Measurements from ENCODE around the gene AMOTL2.

AMOTL2 gene

DNA sequence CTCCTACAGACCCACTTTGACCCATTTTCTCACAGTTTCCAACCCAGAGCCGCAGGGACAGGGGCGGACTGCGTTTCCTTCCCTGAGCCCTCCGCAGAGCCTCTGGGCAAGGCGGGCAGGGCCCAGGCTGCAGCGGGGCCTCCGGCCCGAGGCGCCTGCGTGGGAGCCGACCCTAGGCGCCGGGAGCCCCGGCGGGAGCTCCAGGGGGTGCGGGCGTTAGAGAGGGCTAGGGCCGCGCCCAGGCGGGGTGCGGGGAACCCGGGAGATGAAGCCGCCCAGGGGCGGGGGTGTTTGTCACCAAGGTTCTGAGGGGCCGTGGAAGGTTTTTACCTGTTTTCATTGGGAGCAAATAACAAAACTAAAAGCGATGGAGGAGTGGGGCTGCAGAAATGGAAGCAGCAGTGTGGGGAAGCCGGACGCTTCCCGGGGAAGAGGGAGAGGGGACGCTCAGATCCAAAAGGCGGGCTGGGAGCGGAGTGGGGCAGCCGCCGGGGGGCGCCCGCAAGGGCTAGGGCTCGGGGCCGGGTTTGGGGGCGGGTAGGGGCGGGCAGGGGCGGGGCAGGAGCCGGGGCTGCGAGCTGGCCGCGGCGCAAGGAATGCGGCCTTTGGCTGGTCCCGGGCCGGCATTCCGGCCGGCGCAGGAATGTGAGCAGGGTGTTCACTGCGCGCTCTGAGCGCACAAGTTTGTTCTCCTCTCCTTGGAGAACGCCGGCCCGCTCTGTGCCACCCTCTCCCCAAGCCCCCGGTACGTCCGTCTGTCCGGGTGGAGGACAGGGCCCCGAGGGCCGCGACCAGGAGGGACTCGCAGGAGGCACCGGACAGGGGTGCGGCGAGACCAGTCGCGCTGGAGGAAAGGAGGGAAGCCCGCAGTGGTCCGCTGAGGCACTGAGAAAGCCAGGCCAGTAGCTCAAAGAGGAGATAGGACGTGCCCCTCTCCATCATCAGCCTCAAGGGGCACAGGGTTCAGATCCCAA lies 61.1 kb downstream of the AMOTL2 start:
- peak; percentile 72 for DNase-seq

DNA sequence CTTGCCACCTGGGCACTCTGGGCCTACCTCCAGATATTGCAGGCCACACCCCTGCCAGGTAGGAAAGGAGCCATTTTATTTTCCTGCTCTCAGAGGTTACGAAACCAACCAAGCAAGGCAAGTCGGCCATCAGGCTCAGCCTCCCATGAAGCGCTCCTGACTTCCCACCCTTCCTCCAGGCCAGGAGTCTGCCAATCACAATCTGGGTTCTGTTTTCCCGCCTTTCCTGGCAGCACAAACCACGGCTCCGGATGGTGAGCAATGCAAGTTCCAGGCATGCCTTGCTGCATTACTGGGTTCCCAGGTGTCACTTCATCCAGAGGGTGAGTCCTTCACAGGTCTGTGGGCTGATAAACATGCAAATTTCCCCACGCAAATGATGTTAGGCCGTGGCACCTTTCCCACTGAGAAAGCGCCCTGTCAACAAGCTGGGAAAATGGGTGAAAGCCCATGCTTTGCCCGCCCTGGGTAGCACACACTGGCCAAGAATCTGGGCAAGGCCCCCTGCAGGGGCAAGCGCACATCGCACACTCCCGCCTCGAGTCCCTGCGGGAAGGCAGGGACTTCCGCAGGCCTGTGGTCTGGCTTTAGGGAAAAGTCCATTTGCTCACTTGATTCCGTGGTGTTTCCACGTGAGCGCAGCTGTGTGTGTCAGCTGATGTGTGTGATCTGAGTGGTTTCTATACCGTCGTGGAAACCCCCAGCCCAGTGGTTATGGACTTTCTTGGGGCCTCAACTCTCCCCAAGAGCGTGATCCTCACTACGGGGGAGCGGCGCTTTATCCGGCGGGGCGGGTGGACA lies 62.0 kb downstream of the AMOTL2 start:
- peak; percentile 66 for DNase-seq

DNA sequence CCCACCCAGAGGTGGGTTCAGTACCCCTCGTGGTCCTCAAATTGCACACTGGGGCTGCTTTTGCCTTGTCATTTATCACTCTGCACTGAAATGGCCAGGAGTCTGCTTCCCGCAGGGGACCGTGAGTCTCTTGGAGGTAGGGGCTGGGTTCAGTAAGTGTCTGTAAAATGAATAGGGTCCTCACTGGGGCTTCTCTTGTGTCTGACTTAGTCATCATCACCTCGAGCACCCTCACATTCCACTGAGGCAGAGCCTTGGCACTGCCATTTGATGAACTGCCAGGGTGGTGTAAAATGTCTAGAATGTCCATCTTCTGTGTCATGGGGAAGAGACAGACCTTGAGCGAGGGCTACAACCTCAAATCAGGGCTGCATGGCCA lies 62.6 kb downstream of the AMOTL2 start:
- no peak for DNase-seq

DNA sequence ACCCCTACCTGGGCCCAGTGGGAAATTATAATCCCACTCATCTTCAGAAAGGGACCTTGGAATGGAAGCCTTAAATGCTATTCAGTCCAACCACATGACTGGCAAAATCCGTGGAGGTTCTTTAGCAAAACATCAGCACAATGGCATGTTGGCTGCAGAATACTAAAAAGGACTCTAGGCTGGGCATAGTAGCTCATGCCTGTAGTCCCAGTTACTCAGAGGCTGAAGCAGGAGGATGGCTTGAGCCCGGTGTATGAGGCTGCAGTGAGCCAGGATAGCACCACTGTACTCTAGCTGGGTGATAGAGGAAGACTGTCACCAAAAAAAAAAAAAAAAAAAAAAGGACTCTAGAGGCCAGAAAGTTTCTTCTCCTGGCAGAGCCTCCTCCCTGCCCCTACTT lies 63.0 kb downstream of the AMOTL2 start:
- DNase-seq = peak; percentile 77

DNA sequence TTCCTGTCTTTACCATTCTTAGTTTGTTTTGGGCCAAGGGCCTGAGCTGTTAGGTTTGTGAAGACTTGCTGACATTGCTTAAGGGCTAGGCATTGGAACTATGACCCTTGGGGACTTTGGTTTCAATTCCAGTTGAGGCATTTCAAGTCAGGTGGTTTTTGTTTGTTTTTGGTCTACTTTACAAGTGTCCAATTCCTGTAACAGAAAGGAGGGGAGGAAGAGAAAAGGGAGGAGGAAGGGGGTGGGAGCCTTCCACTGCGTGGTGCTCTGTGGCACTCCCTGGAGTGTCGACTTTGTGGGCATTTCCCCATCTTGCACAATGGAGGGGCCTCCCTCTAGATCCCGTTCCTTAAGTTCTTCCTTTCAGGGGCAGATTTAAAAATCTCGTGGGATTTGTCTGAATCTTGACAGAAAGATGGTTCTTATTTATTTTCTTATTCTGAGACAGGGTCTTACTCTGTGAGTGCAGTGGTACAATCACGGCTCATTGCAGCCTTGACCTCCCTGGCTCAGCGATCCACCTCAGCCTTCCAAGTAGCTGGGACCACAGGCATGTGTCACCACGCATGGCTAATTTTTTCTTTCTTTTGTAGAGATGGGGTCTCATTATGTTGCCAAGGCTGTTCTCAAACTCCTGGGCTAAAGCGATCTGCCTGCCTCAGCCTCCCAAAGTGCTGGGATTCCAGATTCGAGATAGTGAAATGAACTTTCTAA lies 64.1 kb downstream of the AMOTL2 start:
- no peak for DNase-seq

DNA sequence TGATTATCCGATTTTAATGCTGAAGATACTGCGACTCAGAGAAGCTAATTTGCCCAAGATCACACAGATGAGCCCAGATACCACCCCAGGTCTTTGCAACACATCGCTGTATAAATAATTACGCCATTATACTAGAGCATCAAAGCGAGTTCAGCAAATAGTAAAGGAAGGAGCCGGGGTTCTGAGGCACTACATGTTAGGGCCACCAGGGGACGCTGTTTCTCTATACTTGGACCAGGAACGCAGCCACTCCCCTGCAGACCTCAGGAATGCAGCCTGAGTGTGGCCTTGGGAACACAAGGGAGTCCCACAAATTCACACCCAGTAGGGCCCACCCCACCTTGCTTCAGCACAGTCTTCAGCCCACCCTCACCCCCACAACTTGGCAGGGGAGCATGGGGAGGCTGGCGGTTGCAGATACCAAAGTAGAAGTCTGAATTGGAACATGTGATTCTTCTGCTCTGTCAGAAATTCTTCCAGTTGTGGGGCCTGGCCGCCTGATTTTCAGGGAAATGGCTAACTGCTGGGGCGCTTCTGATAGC lies 65.8 kb downstream of the AMOTL2 start:
- peak; percentile 93 for DNase-seq

DNA sequence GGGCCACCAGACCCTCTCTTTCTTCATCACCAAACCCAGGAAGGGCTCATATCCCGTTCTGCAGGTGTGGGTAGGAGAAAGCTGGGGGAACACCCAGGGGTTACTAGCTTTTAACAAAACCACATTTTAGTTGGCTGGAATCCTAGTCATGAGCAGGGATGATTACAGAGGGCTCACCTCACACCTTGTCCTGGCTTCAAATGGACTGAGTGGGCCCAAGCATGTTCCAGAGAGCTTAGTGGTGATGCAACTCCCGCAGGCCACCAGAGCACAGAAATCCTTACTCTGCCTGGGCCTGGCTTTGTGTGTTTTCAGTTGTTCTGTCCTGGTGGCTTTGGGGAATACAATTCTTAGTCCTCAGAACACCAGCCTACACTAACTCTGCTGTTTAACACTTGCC lies 66.8 kb downstream of the AMOTL2 start:
- no peak for DNase-seq

DNA sequence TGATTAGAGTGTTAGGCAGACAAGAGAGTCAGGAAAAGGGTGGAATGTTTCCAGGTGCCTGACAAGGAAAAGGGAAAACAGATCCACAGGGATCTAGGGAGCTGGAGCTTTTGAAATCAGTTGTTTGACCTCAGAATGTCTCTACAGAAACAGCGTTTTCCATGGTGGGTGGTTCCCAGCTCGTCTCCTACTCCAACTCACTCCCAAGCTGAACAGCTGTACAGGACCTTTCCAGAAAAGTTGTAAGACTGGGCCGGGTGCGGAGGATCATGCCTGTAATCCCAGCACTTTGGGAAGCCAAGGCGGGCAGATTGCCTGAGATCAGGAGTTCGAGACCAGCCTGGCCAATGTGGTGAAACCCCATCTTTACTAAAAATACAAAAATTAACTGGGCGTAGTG lies 67.9 kb downstream of the AMOTL2 start:
- DNase-seq = no peak
